K562 (cell line): ENCODE results near the gene CAPN12. TPM values are rescaled to one million over a fixed set of nuclear protein-coding genes. Genes with fewer than 3 reads are reported as not detected.
A peak's percentile ranks its signal among the peaks of the same experiment; 100 is the strongest.

Experiments
- CCAR2 ChIP-seq: fragments of 200-400 bp; formaldehyde crosslinking; IDR thresholded peaks from 2 replicates; pipeline ENCODE4 v1.6.1; 2017; ENCODE audit warnings: mild to moderate bottlenecking, low read depth, low read length
- DACH1 ChIP-seq: fragments of 450-650 bp; IDR thresholded peaks from 2 replicates; pipeline ENCODE4 v1.6.1; 2018; ENCODE audit not compliant: partially characterized antibody
- KAT7 ChIP-seq: sonication (generic); formaldehyde crosslinking; IDR thresholded peaks from 2 replicates; pipeline ENCODE4 v1.8.0; 2022; ENCODE audit warnings: missing genetic modification reagents, mild to moderate bottlenecking, borderline replicate concordance
- MBD2 ChIP-seq: sonication (generic); IDR thresholded peaks from 2 replicates; pipeline ENCODE4 v1.6.1; 2016; ENCODE audit warnings: low read depth, borderline replicate concordance
- SMAD1 ChIP-seq: fragments of 150-350 bp; IDR thresholded peaks from 2 replicates; pipeline ENCODE4 v1.6.1; 2014; ENCODE audit warnings: low read length, low read depth; ENCODE audit not compliant: partially characterized antibody
- polyA plus RNA-seq, 8 experiments: library from polyadenylated mRNA; depleted of rRNA in 4 of 8; stranded (reverse) in 5 of 8; unstranded in 3 of 8; fragments of >200 nt; fragmentation: Nextera tagmentation in 2 of 8; fragmentation: Illumina TruSeq in 1 of 8; extraction: Ambion mirVana in 2 of 8; extraction: Trizol in 1 of 8; gene quantifications; 2 replicates each; pipeline versions ENCODE4 v1.2.1 to v1.2.3, GENCODE V29; 2011 to 2014; ENCODE audit warnings: inconsistent platforms in 1 of 8, missing spikeins in 1 of 8
- total RNA-seq, 7 experiments: library from RNA; depleted of rRNA in 6 of 7; stranded (reverse); fragments of >200 nt in 6 of 7; fragmentation: Illumina TruSeq in 2 of 7; extraction: Trizol in 2 of 7; gene quantifications; 2 replicates each; pipeline versions ENCODE4 v1.2.1 to v1.2.3, GENCODE V29; 2011 to 2021; ENCODE audit warnings: low replicate concordance in 1 of 7
- TF ChIP-seq, protein P1 (sequence below), 2 experiments: fragments of 450-650 bp; IDR thresholded peaks; 2 replicates each; pipeline ENCODE4 v1.6.1; 2016; ENCODE audit warnings: mild to moderate bottlenecking in 2 of 2, borderline replicate concordance in 1 of 2, low read depth in 1 of 2, moderate library complexity in 1 of 2
- TF ChIP-seq, protein P2 (sequence below): sonication (generic); formaldehyde crosslinking; IDR thresholded peaks from 2 replicates; pipeline ENCODE4 v1.8.0; 2023; ENCODE audit warnings: mild to moderate bottlenecking, missing genetic modification reagents
- TF ChIP-seq, protein P3 (sequence below): IDR thresholded peaks from 2 replicates; pipeline ENCODE4 v1.6.1; 2016; ENCODE audit warnings: missing genetic modification characterization, missing compliant biosample characterization
- TF ChIP-seq, protein P4 (sequence below): fragments of 450-650 bp; formaldehyde crosslinking; IDR thresholded peaks from 2 replicates; pipeline ENCODE4 v1.4.0; 2020; ENCODE audit warnings: mild to moderate bottlenecking, mixed read lengths

The CAPN12 gene
- total and polyA plus RNA-seq, 9 of the 15 experiments (the other 6 are each of a cell fraction or from before 2014, with no cell fraction given): 0.83 to 7.0 (median 1.6) TPM

DNA sequence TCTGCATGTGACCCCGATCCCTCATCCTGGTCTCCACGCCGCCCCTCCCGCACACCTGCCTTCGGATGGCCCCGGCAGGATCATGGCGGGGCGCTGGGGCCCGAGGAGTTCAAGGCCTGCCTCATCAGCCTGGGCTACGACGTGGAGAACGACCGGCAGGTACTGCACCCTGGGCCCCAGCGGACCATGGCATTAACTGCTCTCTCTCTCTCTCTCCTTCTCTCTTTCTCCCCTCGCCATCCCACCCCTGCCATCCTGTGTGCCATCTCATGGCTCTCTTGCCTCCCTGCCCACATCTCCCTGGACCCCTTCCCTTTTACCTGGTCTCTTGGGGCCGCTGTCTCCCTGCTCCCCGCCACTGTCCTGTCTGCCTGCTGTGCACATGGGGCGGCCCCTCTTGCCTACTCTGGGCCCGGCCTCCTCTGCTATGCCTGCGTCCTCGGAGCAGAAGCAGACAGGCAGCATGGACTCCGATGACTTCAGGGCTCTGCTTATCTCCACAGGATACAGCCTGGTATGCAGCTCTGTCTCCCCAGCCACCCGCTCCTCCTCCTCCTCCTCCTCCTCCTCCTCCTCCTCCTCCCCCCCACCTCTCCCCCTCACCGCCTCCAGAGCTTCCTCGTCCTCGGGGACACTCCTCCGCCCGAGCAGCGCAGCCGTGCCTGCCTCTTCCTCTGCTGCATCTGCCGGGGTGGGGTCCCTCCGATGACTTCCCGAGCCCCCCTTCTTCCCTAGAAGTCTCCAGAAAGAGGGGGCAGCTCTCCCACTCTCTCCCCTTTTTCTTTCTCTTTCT, 16.2 kb downstream of the CAPN12 start (continued):
- TF ChIP-seq, protein P1, sequence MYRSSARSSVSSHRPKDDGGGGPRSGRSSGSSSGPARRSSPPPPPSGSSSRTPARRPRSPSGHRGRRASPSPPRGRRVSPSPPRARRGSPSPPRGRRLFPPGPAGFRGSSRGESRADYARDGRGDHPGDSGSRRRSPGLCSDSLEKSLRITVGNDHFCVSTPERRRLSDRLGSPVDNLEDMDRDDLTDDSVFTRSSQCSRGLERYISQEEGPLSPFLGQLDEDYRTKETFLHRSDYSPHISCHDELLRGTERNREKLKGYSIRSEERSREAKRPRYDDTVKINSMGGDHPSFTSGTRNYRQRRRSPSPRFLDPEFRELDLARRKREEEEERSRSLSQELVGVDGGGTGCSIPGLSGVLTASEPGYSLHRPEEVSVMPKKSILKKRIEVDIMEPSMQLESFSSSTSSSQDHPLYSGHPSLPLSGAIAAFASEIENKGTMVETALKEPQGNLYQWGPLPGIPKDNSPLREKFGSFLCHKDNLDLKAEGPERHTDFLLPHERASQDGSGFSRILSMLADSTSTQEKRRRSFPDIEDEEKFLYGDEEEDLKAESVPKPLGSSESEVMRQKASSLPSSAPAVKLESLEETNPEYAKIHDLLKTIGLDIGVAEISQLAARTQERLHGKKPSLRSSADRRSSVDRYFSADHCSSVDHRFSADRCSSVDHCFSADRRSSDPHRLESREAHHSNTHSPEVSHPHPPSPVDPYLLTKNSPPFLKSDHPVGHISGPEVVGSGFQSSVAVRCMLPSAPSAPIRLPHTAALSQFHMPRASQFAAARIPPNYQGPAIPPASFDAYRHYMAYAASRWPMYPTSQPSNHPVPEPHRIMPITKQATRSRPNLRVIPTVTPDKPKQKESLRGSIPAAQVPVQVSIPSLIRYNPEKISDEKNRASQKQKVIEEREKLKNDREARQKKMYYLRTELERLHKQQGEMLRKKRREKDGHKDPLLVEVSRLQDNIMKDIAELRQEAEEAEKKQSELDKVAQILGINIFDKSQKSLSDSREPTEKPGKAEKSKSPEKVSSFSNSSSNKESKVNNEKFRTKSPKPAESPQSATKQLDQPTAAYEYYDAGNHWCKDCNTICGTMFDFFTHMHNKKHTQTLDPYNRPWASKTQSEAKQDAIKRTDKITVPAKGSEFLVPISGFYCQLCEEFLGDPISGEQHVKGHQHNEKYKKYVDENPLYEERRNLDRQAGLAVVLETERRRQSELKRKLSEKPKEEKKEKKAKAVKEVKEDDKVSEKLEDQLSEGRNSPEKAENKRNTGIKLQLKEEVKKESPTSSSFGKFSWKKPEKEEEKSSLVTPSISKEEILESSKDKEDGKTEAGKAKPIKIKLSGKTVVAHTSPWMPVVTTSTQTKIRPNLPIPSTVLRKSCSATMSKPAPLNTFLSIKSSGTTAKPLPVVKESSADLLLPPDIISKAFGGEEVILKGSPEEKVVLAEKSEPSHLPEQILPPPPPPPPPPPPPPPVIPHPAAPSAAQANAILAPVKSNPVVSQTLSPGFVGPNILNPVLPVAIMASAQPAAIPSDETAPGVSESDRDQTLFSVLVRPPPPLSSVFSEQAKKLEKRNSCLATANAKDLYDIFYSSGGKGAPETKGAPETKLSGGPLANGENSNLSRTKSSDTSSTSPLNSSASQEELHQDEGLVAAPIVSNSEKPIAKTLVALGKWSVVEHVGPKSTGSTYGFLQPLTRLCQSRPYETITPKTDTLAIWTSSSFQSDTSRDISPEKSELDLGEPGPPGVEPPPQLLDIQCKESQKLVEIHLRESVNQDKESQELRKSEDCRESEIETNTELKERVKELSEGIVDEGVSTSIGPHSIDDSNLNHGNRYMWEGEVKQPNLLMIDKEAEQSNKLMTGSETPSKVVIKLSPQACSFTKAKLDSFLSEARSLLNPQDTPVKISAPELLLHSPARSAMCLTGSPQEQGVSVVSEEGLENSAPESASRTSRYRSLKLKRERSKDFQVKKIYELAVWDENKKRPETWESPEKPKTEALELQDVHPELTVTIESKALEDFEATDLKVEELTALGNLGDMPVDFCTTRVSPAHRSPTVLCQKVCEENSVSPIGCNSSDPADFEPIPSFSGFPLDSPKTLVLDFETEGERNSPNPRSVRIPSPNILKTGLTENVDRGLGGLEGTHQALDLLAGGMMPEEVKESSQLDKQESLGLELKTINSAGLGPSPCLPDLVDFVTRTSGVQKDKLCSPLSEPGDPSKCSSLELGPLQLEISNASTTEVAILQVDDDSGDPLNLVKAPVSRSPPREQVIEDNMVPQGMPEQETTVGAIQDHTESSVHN (IDR thresholded peaks at IDR 0.05; ENCODE audit: borderline replicate concordance in 1 of 2, low read depth in 1 of 2): no peak
- TF ChIP-seq, protein P2, sequence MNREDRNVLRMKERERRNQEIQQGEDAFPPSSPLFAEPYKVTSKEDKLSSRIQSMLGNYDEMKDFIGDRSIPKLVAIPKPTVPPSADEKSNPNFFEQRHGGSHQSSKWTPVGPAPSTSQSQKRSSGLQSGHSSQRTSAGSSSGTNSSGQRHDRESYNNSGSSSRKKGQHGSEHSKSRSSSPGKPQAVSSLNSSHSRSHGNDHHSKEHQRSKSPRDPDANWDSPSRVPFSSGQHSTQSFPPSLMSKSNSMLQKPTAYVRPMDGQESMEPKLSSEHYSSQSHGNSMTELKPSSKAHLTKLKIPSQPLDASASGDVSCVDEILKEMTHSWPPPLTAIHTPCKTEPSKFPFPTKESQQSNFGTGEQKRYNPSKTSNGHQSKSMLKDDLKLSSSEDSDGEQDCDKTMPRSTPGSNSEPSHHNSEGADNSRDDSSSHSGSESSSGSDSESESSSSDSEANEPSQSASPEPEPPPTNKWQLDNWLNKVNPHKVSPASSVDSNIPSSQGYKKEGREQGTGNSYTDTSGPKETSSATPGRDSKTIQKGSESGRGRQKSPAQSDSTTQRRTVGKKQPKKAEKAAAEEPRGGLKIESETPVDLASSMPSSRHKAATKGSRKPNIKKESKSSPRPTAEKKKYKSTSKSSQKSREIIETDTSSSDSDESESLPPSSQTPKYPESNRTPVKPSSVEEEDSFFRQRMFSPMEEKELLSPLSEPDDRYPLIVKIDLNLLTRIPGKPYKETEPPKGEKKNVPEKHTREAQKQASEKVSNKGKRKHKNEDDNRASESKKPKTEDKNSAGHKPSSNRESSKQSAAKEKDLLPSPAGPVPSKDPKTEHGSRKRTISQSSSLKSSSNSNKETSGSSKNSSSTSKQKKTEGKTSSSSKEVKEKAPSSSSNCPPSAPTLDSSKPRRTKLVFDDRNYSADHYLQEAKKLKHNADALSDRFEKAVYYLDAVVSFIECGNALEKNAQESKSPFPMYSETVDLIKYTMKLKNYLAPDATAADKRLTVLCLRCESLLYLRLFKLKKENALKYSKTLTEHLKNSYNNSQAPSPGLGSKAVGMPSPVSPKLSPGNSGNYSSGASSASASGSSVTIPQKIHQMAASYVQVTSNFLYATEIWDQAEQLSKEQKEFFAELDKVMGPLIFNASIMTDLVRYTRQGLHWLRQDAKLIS (CRISPR knock-in tag): no peak
- TF ChIP-seq CCAR2: no peak
- TF ChIP-seq, protein P3, sequence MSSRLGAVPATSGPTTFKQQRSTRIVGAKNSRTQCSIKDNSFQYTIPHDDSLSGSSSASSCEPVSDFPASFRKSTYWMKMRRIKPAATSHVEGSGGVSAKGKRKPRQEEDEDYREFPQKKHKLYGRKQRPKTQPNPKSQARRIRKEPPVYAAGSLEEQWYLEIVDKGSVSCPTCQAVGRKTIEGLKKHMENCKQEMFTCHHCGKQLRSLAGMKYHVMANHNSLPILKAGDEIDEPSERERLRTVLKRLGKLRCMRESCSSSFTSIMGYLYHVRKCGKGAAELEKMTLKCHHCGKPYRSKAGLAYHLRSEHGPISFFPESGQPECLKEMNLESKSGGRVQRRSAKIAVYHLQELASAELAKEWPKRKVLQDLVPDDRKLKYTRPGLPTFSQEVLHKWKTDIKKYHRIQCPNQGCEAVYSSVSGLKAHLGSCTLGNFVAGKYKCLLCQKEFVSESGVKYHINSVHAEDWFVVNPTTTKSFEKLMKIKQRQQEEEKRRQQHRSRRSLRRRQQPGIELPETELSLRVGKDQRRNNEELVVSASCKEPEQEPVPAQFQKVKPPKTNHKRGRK (tag): no peak
- TF ChIP-seq DACH1: no peak
- TF ChIP-seq KAT7 (CRISPR knock-in tag): 0 out of 2 replicates have a peak, but pooled peaks have one; percentile 34
- TF ChIP-seq SMAD1: no peak
- TF ChIP-seq, protein P4, sequence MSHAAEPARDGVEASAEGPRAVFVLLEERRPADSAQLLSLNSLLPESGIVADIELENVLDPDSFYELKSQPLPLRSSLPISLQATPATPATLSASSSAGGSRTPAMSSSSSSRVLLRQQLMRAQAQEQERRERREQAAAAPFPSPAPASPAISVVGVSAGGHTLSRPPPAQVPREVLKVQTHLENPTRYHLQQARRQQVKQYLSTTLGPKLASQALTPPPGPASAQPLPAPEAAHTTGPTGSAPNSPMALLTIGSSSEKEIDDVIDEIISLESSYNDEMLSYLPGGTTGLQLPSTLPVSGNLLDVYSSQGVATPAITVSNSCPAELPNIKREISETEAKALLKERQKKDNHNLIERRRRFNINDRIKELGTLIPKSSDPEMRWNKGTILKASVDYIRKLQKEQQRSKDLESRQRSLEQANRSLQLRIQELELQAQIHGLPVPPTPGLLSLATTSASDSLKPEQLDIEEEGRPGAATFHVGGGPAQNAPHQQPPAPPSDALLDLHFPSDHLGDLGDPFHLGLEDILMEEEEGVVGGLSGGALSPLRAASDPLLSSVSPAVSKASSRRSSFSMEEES (CRISPR knock-in tag): no peak
- TF ChIP-seq MBD2: no peak
